Parathyroid adenoma (tissue), 2 donors: ENCODE data around the gene PEPD.
A peak's percentile ranks its signal among the peaks of the same experiment; 100 is the strongest.

Experiments
- H2AFZ ChIP-seq: fragments of 300-600 bp; sonication (generic); one replicate; pipeline ENCODE4 v1.7.0; 2017; ENCODE audit warnings: antibody characterized with exemption, mild to moderate bottlenecking
- H3K27ac ChIP-seq: fragments of 300-600 bp; sonication (generic); one replicate; pipeline ENCODE4 v1.7.0; 2017
- H3K27me3 ChIP-seq: fragments of 300-600 bp; sonication (generic); one replicate; pipeline ENCODE4 v1.7.0; 2017; ENCODE audit warnings: low read length; ENCODE audit not compliant: control insufficient read depth, insufficient read depth
- H3K36me3 ChIP-seq: fragments of 300-600 bp; sonication (generic); one replicate; pipeline ENCODE4 v1.7.0; 2017; ENCODE audit warnings: low read length; ENCODE audit not compliant: control insufficient read depth, insufficient read depth
- H3K4me1 ChIP-seq: fragments of 300-600 bp; sonication (generic); one replicate; pipeline ENCODE4 v1.7.0; 2017; ENCODE audit warnings: control low read depth
- H3K4me2 ChIP-seq: fragments of 300-600 bp; sonication (generic); one replicate; pipeline ENCODE4 v1.7.0; 2017; ENCODE audit warnings: low read length
- H3K4me3 ChIP-seq: fragments of 300-600 bp; sonication (generic); one replicate; pipeline ENCODE4 v1.7.0; 2017; ENCODE audit warnings: low read depth, low read length
- H3K79me2 ChIP-seq: fragments of 300-600 bp; sonication (generic); one replicate; pipeline ENCODE4 v1.7.0; 2017; ENCODE audit warnings: control low read depth
- H3K9ac ChIP-seq: fragments of 300-600 bp; sonication (generic); one replicate; pipeline ENCODE4 v1.7.0; 2017; ENCODE audit warnings: mild to moderate bottlenecking
- H3K9me3 ChIP-seq: fragments of 300-600 bp; sonication (generic); one replicate; pipeline ENCODE4 v1.7.0; 2017; ENCODE audit warnings: low read length; ENCODE audit not compliant: control insufficient read depth
- CTCF ChIP-seq: fragments of 300-600 bp; sonication (generic); IDR thresholded peaks from one replicate; pipeline ENCODE4 v1.7.0; 2017; ENCODE audit warnings: antibody characterized with exemption, mild to moderate bottlenecking
- donor health status: primary hyperparathyroidism.

The PEPD gene

GRCh38 chr19:33376423-33376822 is 145.2 kb downstream of the PEPD start:
- H3K36me3 ChIP-seq, result no peaks in the 10 kb centered on the region
- H2AFZ ChIP-seq, result no peak overlapping the region
- H3K9me3 ChIP-seq, result no peaks in the 10 kb centered on the region
- H3K27ac ChIP-seq, result peak overlapping the region; percentile 7
- H3K4me1 ChIP-seq, result peaks cover 10% of the 10 kb centered on the region
- peaks cover 29% of the 10 kb centered on the region for H3K79me2 ChIP-seq
- no peaks in the 10 kb centered on the region for H3K27me3 ChIP-seq
- TF ChIP-seq CTCF, result no peak
- no peak overlapping the region for H3K4me3 ChIP-seq
- H3K9ac ChIP-seq, result no peak overlapping the region
- no peak overlapping the region for H3K4me2 ChIP-seq

GRCh38 chr19:33375837-33376159 is 145.8 kb downstream of the PEPD start:
- Histone ChIP-seq H3K27ac (no peak overlapping the region), H3K9ac (no peak overlapping the region)

GRCh38 chr19:33375156-33375836 is 146.3 kb downstream of the PEPD start:
- peaks cover 10% of the 10 kb centered on the region for H3K4me1 ChIP-seq
- H2AFZ ChIP-seq, result no peak overlapping the region
- peak overlapping the region; percentile 68 for H3K27ac ChIP-seq
- H3K9ac ChIP-seq, result no peak overlapping the region
- H3K79me2 ChIP-seq, result peaks cover 29% of the 10 kb centered on the region
- H3K9me3 ChIP-seq, result no peaks in the 10 kb centered on the region
- H3K27me3 ChIP-seq, result no peaks in the 10 kb centered on the region
- TF ChIP-seq CTCF, result no peak
- no peak overlapping the region for H3K4me2 ChIP-seq
- no peak overlapping the region for H3K4me3 ChIP-seq
- no peaks in the 10 kb centered on the region for H3K36me3 ChIP-seq

More at GRCh38 chr19:33375837-33376159, 145.8 kb downstream of the PEPD start:
- no peaks in the 10 kb centered on the region for H3K9me3 ChIP-seq
- peaks cover 29% of the 10 kb centered on the region for H3K79me2 ChIP-seq
- no peak overlapping the region for H3K4me3 ChIP-seq
- no peaks in the 10 kb centered on the region for H3K27me3 ChIP-seq
- H3K36me3 ChIP-seq, result no peaks in the 10 kb centered on the region
- no peak for TF ChIP-seq CTCF
- H3K4me1 ChIP-seq, result peaks cover 10% of the 10 kb centered on the region
- no peak overlapping the region for H2AFZ ChIP-seq
- no peak overlapping the region for H3K4me2 ChIP-seq

GRCh38 chr19:33374236-33374714 is 147.3 kb downstream of the PEPD start:
- peaks cover 10% of the 10 kb centered on the region for H3K4me1 ChIP-seq
- H3K27ac ChIP-seq, result peak overlapping the region; percentile 68
- H3K27me3 ChIP-seq, result no peaks in the 10 kb centered on the region
- no peaks in the 10 kb centered on the region for H3K9me3 ChIP-seq
- TF ChIP-seq CTCF, result no peak
- peaks cover 29% of the 10 kb centered on the region for H3K79me2 ChIP-seq
- peak overlapping the region; percentile 44 for H3K9ac ChIP-seq
- H3K36me3 ChIP-seq, result no peaks in the 10 kb centered on the region
- H3K4me2 ChIP-seq, result peak overlapping the region; percentile 38
- peak overlapping the region; percentile 78 for H2AFZ ChIP-seq
- peak overlapping the region; percentile 50 for H3K4me3 ChIP-seq
